H1 (cell line): ENCODE results near the gene KRT7.

Experiments
- BACH1 ChIP-seq: IDR thresholded peaks from 2 replicates; pipeline ENCODE4 v1.6.1; 2012; ENCODE audit warnings: low read length, improper control_type of control experiment
- CBX8 ChIP-seq: fragments of 300-800, 300-1000 bp; sonication (generic); IDR thresholded peaks from 2 replicates; pipeline ENCODE4 v1.7.1; 2016; ENCODE audit warnings: low read depth, low read length, borderline replicate concordance
- CTCF ChIP-seq, 3 experiments: IDR thresholded peaks; 1 replicate in 2 of 3; 2 replicates in 1 of 3; pipeline versions ENCODE4 v1.5.1 to v1.6.1; 2011; ENCODE audit warnings: low read length in 3 of 3, mild to moderate bottlenecking in 3 of 3, inconsistent platforms in 2 of 3, low read depth in 1 of 3, moderate library complexity in 1 of 3; ENCODE audit not compliant: insufficient read depth in 1 of 3; ENCODE audit errors: control extremely low read depth in 1 of 3
- GABPA ChIP-seq: IDR thresholded peaks from 2 replicates; pipeline ENCODE4 v1.6.1; 2011; ENCODE audit warnings: mild to moderate bottlenecking, low read length, moderate library complexity, borderline replicate concordance; ENCODE audit not compliant: insufficient read depth
- PHF8 ChIP-seq: fragments of 200-600 bp; sonication (generic); conservative IDR thresholded peaks from 2 replicates; pipeline ENCODE4 v1.7.1; 2012; ENCODE audit warnings: low read depth, mild to moderate bottlenecking, inconsistent platforms, low read length, moderate library complexity
- POLR2A ChIP-seq, 2 experiments: IDR thresholded peaks; 1 replicate in 1 of 2; 2 replicates in 1 of 2; pipeline ENCODE4 v1.6.1; 2011; ENCODE audit warnings: low read depth in 2 of 2, low read length in 2 of 2, mild to moderate bottlenecking in 2 of 2; ENCODE audit errors: control extremely low read depth in 1 of 2
- POLR2AphosphoS5 ChIP-seq: IDR thresholded peaks from 2 replicates; pipeline ENCODE4 v1.6.1; 2011; ENCODE audit warnings: low read depth, low read length
- RAD21 ChIP-seq, 2 experiments: IDR thresholded peaks in 1 of 2; conservative IDR thresholded peaks in 1 of 2; 2 replicates each; pipeline ENCODE4 v1.6.1; 2011; ENCODE audit warnings: low read depth in 2 of 2, low read length in 2 of 2, improper control_type of control experiment in 1 of 2, inconsistent platforms in 1 of 2, mild to moderate bottlenecking in 1 of 2, moderate library complexity in 1 of 2
- SIX5 ChIP-seq: IDR thresholded peaks from 2 replicates; pipeline ENCODE4 v1.6.1; 2011; ENCODE audit warnings: mild to moderate bottlenecking, low read depth, low read length
- TAF1 ChIP-seq: IDR thresholded peaks from 2 replicates; pipeline ENCODE4 v1.6.1; 2011; ENCODE audit warnings: mild to moderate bottlenecking, low read depth, low read length

- TF ChIP-seq SIX5 (no peak), RAD21 (IDR thresholded peaks at IDR 0.05 in 1 of 2, conservative IDR thresholded peaks at IDR 0.05 in 1 of 2; ENCODE audit: low read depth in 2 of 2, low read length in 2 of 2) (no peak), CTCF (IDR thresholded peaks at IDR 0.05; ENCODE audit: control extremely low read depth in 1 of 3, insufficient read depth in 1 of 3, low read depth in 1 of 3, low read length in 3 of 3) (no peak), POLR2A (IDR thresholded peaks at IDR 0.05; ENCODE audit: control extremely low read depth in 1 of 2, low read depth in 2 of 2, low read length in 2 of 2) (no peak), PHF8 (no peak), POLR2AphosphoS5 (no peak), TAF1 (no peak), CBX8 (no peak), BACH1 (no peak), GABPA (no peak)
These were observed 6.6 kb upstream of the KRT7 start for GRCh38 chr12:52226446-52226845.
